Cardiac fibroblast (primary cell): Measurements from ENCODE around the gene HSD17B11.

ENCODE experiments used
- DNase-seq, 2 donors: peaks; one replicate each; pipeline versions ENCODE4 v3.0.0 to v3.0.0-alpha.2; 2010; ENCODE audit warnings: low read depth in 2 of 2
- H3K4me3 ChIP-seq, 2 donors: replicated peaks in 1 of 2; 1 replicate in 1 of 2; 2 replicates in 1 of 2; pipeline ENCODE4 v1.5.1; 2011; ENCODE audit warnings: low read depth in 2 of 2, low read length in 2 of 2, mild to moderate bottlenecking in 2 of 2, moderate library complexity in 1 of 2
- TF ChIP-seq, protein P1 (sequence below): IDR thresholded peaks from one replicate; pipeline ENCODE4 v1.5.1; 2011; ENCODE audit warnings: low read depth, mild to moderate bottlenecking, low read length, inconsistent platforms

HSD17B11 gene

DNA sequence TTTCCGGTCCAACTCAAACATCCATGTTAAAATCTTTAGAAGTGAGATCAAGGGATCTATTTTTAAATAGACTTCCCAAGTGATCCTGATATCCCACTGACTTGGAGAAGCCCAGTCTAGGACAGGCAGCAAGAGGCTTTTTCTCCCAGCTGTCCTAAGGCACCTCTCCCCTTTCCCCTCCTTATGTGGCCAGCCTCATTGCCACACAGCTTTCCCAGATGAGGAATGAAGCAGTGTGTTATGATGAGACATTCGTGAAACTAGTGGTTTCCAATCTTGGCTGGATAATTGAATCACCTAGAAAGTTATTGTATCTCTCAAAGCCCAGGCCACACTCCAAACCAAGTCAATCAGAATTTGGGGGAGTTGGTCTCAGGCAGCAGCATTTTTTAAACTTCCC lies 51.5 kb downstream of the HSD17B11 start:
- no peak overlapping the region for H3K4me3 ChIP-seq
- no peak for DNase-seq
- TF ChIP-seq, protein P1, sequence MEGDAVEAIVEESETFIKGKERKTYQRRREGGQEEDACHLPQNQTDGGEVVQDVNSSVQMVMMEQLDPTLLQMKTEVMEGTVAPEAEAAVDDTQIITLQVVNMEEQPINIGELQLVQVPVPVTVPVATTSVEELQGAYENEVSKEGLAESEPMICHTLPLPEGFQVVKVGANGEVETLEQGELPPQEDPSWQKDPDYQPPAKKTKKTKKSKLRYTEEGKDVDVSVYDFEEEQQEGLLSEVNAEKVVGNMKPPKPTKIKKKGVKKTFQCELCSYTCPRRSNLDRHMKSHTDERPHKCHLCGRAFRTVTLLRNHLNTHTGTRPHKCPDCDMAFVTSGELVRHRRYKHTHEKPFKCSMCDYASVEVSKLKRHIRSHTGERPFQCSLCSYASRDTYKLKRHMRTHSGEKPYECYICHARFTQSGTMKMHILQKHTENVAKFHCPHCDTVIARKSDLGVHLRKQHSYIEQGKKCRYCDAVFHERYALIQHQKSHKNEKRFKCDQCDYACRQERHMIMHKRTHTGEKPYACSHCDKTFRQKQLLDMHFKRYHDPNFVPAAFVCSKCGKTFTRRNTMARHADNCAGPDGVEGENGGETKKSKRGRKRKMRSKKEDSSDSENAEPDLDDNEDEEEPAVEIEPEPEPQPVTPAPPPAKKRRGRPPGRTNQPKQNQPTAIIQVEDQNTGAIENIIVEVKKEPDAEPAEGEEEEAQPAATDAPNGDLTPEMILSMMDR = no peak

DNA sequence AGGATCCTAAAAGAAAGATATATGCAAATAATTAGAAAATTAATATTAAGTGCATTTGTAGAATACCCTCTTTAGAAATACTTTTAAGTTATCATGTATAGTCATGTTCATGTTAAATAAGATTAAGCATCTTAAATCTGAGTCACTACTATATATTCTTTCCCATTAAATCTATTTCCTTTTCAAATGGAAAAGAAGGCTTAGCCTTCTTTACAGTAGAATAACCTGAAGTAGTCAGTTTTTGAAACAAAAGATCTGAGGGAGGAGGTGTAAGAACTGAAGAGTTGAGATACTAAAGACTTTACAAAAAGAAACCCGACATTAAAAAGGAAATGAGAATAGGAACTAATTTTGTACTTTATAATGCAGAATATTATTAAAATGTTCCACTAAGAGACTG lies 53.6 kb downstream of the HSD17B11 start:
- no peak overlapping the region for H3K4me3 ChIP-seq
- TF ChIP-seq, protein P1 = no peak
- DNase-seq = no peak

DNA sequence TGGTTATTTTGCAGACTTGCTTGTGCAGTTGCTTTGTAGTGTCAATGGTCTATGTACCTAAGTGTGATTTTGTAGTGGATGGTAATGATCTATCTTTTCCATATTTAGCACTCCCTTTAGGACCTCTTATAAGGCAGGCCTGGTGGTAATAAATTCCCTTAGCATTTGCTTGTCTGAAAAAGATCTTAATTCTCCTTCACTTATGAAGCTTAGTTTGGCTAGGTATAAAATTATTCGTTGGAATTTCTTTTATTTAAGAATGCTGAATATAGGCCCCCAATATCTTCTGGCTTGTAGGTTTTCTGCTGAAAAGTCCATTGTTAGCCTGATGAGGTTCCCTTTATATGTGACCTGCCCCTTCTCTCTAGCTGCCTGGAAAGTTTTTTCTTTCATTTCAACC lies 57.7 kb downstream of the HSD17B11 start:
- TF ChIP-seq, protein P1 = no peak

DNA sequence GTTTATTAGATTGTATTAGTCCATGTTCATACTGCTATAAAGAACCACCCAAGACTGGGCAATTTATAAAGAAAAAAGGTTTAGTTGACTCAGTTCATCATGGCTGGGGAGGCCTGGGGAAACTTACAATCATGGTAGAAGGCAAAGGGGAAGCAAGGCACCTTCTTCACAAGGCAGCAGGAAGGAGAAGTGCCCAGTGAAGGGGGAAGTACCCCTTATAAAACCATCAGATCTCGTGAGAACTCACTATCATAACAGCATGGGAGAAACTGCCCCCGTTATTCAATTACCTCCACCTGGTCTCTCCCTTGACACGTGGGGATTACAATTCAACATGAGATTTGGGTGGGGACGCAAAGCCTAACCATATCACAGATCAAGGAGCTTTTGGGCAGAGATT lies 60.2 kb downstream of the HSD17B11 start:
- no peak overlapping the region for H3K4me3 ChIP-seq
- DNase-seq = no peak
- TF ChIP-seq, protein P1 = no peak

More for the DNA sequence above, 57.7 kb downstream of the HSD17B11 start:
- no peak overlapping the region for H3K4me3 ChIP-seq
- no peak for DNase-seq

DNA sequence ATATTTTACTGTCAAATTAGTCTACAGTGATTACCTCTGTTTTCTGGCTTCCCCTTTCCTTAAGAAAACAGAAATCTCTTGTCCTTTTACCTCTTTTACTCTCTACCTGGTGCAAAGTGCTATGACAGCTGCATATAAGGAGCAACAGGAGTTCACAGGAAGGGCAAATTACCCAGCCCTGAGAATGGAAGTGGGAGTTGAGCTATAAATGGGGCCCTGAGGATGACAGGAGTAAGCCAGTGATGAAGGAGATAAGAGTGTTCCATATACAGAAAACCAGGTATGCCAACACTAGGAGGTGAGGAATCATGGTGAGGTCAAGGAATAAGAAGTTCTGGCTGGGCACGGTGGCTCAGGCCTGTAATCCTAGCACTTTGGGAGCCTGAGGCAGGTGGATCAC lies 63.9 kb downstream of the HSD17B11 start:
- DNase-seq = no peak

DNA sequence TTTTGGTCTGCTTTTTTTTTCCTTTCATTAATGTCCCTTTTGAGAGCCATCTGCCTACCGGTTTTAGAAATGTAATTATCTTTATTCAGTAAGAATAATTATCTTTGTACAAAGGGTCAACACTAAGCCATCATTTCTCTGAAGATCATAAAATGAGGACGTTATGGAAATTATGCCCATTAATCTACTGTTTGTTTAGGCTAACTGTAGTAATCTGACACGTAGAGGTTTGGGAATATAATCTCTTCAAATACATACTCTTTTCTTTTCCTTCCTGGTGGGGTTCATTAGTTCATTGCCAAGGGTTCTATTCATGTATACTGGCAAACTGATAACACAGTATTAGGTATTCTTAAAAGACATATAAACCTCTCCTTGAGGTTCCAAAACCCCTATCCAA lies 64.5 kb downstream of the HSD17B11 start:
- TF ChIP-seq, protein P1 = no peak
- no peak overlapping the region for H3K4me3 ChIP-seq
- DNase-seq = no peak

More for the DNA sequence above, 63.9 kb downstream of the HSD17B11 start:
- no peak overlapping the region for H3K4me3 ChIP-seq
- TF ChIP-seq, protein P1 = no peak

DNA sequence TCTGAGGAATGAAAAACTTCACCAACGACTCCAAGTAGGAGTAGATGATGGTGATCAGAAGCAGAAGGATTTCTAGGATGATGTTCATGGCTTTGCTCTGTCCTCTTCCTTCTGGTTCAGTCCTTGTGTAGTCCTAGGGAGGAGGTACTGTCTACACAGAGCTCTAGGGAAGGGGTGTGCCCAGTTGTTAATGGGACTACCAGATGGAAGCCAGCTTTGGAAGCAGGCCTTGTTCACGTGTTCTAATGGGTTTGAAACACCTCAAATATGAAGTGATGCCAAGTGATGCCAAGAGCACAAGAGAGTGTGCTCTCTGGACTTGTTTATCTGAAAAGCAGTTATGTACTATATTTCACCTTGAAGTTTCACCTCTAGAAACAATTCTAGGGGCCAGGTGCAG lies 68.2 kb downstream of the HSD17B11 start, which contains the start of gene HSD17B13:
Gene HSD17B13, minus strand, starts transcription at position 129 of the 400 bp plus-strand sequence. Its CDS starts 41 bp downstream, at position 88.
- TF ChIP-seq, protein P1 = no peak
- H3K4me3 ChIP-seq = no peak within 1 kb of the TSS
- DNase-seq = no peak
